WI38 (cell line): ENCODE results near the gene SKA2.

Source experiments
- H3K4me3 ChIP-seq: 2 replicates; pipeline ENCODE4 v1.5.1; 2011; ENCODE audit warnings: low read depth, mild to moderate bottlenecking, control low read depth, low read length
- TF ChIP-seq, protein P1 (sequence below): IDR thresholded peaks from 2 replicates; pipeline ENCODE4 v1.5.1; 2012; ENCODE audit warnings: low read depth, mild to moderate bottlenecking, control low read depth, low read length

SKA2 gene

GRCh38 chr17:59165933-59166342, 11.0 kb upstream of the SKA2 start:
- TF ChIP-seq, protein P1, sequence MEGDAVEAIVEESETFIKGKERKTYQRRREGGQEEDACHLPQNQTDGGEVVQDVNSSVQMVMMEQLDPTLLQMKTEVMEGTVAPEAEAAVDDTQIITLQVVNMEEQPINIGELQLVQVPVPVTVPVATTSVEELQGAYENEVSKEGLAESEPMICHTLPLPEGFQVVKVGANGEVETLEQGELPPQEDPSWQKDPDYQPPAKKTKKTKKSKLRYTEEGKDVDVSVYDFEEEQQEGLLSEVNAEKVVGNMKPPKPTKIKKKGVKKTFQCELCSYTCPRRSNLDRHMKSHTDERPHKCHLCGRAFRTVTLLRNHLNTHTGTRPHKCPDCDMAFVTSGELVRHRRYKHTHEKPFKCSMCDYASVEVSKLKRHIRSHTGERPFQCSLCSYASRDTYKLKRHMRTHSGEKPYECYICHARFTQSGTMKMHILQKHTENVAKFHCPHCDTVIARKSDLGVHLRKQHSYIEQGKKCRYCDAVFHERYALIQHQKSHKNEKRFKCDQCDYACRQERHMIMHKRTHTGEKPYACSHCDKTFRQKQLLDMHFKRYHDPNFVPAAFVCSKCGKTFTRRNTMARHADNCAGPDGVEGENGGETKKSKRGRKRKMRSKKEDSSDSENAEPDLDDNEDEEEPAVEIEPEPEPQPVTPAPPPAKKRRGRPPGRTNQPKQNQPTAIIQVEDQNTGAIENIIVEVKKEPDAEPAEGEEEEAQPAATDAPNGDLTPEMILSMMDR: peak; percentile 33; the same call in 1 of the 2 replicates

GRCh38 chr17:59161477-59161876, 6.5 kb upstream of the SKA2 start:
- H3K4me3 ChIP-seq: no peak overlapping the region
- TF ChIP-seq, protein P1: no peak

More at GRCh38 chr17:59165933-59166342, 11.0 kb upstream of the SKA2 start:
- no peak overlapping the region for H3K4me3 ChIP-seq

GRCh38 chr17:59160157-59161025, 5.4 kb upstream of the SKA2 start:
- TF ChIP-seq, protein P1: no peak
- no peak overlapping the region for H3K4me3 ChIP-seq

- H3K4me3 ChIP-seq: peak within 1 kb of the TSS; percentile 79
- TF ChIP-seq, protein P1: no peak
Observed at GRCh38 chr17:59155439-59156177, 622 bp upstream of the SKA2 start, which contains the start of gene PRR11. Gene PRR11, plus strand, starts transcription at chr17:59155746. Its CDS starts 14,007 bp downstream, at chr17:59169753.

- H3K4me3 ChIP-seq: peak overlapping the region; percentile 79
- TF ChIP-seq, protein P1: no peak
Observed at GRCh38 chr17:59154292-59154720, 680 bp downstream of the SKA2 start.

DNA sequence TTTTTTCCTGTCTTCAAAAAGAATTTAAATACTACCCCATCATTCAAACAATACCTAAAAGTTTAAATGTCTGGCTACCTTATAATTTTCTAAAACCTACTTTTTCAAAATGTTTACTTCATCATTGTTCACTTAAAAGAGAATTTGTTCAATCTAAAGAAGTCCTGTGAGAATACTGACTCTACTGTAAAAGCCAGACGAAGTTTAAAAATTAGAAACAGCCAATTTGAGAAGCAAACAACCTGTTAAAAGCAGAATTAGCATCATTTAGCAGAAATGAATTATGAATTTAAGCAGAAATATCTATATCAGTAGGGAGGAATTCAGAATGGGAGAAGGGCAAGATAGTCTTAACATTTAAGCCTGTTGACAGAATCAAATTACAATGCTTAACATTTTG, 2.1 kb downstream of the SKA2 start:
- TF ChIP-seq, protein P1: no peak
- peak overlapping the region; percentile 79 for H3K4me3 ChIP-seq
